ENCODE measurements around the gene SLC6A16.

Gene SLC6A16

DNA sequence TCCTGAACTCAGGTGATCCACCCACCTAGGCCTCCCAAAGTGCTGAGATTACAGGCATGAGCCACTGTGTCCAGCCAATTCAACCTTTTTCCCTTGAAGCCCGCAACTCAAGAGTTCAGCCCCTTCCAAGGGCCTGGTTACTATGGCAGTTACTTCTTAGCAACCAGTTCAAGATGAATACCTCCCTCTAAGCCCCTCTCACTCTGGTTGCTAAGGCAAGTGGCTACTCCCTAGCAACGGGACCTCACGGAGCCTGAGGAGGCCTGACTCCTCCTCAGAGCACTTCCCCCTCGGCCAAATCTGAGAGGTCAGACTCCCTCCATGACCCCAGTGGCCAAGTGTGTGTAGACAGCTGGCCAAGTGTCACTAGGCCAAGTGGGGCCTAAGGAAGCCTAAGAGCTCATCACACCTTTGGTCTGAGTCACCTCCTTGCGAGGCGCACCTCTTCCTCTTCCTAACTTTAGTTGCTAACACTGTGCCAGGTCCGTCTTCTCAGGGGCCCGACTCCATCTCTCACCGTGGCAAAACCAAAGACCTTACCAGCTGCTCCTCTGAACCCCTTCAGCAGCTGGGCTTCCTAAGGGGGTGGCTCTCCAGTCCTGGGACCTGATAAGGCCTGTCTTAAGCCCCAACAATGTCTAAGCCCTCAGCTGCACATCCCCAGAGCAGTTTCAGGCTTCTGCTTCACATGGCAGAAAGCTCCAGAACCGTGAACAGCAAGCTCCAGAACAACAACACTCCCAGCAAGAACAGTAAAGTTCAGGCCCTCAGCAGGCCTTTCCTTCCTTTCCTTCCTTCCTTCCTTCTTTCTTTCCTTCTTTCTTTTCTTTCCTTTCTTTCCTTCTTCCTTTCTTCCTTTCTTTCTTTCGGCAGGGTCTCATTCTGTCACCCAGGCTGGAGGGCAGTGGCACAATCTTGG is 19.8 kb upstream of the SLC6A16 start:
- DNase-seq = no peak

DNA sequence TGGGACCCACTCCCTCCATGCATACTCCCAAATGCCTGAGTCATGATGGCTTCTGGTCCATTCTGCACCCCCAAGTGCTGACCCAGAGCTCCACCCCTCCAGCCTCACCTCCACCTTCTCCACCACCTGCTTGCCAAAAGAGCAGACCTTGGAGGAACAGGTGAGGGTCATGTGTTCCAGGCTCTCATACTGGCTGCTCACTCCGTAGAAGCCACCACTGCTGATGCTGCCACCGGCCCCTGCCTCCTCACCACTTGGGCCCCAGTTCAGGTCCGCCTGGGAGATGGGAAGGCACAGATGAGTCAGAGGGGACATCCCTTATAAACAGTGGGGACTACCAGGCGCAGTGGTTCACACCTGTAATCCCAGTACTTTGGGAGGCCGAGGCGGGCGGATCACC is 18.1 kb upstream of the SLC6A16 start:
- DNase-seq = peak; percentile 14

DNA sequence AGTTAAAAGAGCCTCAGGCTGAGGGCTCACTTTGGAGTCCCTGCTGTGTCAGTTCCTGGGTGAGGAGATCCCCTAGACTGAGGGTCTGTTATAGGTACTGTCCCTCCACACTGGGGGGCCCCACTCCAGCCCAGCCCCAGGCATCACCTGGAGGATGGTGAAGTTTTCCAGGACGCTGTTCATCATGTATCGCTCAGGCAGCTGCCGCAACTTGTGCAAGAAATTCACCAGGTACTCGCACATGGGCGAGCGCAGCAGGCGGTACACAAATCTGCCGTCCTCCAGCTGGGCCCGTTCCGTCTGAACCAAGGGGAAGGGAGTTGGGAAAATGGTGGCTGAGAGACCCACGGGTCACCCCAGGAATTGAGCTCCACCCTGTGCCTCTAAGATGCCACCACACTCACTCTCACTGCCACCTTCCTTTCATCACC is 17.3 kb upstream of the SLC6A16 start:
- DNase-seq = peak; percentile 39

DNA sequence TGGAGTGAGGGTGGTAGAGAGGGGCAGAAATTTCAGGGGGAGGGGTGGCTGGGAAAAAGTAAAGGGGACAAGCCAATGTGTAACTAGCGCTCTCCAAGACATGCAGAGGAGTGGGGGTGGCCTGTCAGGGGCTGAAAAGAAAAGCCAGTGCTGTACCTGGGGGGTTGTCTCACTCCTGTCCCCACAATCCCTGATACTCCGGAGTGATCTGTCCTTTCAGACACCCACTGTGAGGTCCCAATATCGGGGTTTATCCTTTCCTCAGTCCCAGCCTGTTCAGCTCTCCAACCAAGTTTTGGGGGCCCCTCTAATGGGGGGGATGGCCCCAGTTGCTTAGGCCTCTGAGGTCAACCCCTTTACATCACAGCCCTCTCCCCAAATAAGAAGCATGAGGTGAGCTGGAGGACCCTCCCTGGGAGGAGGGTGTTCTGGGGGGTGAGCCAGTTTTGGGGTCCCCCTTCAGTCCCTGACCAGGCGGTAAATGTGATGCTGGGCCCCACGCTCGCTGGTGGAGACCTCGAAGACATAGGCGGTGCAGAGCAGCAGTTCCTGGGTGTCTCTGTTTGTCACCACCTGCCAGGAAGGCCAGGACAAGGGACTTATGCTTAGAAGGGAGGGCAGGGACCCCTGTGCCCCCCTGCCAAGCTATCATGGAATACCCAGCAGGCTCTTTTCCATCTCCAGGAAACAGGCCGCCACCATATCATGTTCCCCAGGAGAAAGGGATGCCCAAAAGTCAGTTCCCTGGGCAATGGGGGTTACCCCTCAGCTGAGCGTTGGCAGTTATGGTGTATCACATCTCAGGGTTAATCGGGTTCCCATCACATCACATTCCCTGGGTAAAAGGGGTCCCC is 16.1 kb upstream of the SLC6A16 start:
- peak; percentile 43 for DNase-seq

DNA sequence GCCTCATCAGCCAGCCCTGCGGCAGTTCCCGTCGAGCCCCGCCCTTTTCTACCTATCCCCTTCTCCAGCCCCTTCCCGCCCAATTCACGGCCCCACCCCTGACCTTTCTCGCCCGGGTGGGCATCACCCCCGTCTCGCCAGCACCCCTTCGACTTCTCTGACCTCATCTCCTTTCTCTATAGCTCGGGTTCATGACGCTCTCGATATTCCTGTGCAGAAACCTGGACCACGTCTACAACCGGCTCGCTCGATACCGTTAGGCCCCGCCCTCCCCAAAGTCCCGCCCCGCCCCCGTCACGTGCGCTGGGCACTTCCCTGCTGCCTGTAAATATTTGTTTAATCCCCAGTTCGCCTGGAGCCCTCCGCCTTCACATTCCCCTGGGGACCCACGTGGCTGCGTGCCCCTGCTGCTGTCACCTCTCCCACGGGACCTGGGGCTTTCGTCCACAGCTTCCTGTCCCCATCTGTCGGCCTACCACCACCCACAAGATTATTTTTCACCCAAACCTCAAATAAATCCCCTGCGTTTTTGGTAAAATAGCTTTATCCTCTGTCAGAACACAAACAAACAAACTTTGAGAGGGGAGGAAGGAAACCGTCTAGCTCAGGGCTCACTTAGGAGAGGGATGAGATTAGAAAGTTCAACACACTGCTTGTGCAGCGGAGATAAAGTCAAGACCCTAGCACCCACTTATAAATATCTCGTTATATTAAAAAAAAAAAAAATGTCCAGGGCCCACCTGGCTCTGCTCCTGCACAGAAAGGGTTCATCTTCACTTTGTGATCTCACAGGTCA is 15.3 kb upstream of the SLC6A16 start:
- peak; percentile 58 for DNase-seq

DNA sequence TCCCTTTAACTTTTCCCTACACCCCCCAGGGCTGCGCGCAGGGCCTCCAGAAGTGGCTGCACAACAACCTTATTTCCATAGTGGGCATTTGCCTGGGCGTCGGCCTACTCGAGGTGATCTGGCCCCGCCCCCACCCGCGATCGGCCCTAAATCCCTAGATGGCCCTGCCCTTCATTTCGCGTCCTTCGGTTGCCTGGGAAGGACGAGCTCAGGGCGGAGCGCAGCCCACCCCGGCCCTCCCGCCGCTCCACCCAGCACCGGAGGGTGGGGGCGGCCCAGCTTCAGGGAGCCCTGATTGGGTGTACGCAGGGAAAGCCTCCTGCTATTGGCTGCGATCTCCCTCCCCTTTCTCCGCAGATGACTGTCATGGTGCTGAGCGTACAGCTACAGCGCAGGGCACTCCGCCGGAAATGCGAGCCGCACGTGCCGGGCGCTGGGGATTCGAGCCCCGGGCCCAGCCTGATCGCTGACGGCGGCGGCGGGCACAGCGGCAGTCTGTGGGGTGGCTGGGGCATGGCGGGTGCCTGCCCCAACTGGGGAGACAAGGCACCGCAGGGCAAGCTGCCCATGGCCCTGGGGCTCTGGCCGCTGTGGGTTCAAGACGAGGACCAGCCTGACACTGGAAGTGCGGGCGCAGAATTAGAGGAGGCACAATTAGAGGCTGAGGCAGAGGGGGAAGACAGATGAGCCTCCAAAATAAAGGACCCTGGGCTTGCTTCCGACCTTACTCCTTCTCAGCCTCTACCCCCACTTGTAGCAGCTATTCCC is 14.5 kb upstream of the SLC6A16 start:
- peak; percentile 54 for DNase-seq

DNA sequence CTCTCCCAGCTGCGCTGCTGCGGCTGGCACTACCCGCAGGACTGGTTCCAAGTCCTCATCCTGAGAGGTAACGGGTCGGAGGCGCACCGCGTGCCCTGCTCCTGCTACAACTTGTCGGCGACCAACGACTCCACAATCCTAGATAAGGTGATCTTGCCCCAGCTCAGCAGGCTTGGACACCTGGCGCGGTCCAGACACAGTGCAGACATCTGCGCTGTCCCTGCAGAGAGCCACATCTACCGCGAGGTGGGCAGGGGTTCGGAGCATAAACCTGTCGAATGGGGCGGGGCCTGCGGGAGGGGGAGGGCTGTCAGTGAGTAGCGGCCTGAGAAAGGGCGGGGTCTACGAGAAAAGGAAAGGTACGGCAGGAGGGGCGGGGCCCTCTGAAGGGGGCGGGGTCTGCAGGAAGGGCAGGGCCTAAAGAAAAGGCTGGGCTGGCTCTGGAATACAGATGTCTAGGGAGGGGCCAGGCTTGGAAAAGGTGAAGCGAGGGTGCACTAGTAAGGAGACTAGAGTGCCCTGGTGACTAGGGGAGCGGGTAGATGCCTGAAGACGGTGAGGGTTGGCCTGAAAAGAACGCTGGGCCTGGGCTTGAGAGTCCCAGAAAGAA is 13.8 kb upstream of the SLC6A16 start:
- peak; percentile 63 for DNase-seq

DNA sequence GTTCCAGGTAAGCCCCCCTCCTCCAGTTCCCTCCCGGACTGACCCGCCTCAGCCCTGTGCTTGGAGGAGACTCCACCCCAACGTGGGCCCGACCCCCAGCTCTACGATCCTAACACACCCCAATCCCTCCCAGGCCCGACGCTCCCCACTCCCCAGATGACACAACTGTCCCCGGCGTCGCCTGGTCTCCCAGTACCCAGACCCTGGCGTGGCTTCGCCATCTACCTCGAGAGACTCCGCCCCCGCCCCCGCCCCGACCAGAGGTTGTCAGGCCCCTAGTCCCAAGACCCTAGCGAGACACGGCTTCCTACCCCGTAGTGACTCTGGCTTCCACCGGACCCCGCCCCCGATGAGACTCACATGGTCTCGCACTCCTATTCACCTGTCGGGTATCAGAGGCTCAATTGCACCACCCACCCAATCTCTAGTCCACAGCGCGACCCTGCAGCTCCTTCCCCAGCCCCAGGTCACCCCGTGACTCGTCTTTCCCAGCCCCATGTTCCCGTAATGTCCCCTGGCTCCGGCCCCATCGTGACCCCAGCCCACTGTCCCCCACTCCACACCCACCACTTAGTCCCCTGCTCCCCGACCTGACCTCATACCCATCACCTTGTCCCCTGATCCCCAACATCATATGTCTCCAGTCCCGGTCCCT is 13.2 kb upstream of the SLC6A16 start:
- peak; percentile 57 for DNase-seq

DNA sequence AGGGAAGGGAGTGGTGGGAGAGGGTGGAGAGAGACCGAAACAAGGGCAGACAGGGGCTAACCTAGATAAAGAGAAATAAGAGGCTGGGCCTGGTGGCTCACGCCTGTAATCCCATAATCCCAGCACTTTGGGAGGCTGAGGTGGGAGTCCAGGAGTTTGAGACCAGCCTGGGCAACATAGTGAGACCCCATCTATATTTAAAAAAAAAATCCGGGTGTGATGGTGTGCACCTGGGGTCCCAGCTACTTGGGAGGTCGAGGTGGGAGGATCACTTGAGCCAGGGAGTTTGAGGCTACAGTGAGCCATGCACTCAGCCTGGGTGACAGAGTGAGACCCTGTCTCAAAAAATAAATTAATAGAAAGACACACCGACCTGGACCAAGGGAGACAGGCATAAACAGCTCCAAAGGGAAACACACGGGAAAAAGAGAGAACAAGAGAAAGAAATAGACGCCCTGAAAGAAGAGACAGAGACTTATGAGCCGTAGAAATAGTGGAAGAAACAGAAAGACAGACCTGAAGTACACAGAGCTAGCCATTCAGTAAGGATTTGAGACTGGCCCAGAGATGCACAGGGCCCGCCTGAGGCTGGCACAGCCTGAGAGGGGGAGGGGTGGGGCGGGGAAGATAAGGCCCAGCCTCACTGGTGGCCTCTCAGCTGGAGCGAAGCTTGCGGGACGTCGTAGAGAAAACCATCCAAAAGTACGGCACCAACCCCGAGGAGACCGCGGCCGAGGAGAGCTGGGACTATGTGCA is 12.5 kb upstream of the SLC6A16 start:
- DNase-seq = peak; percentile 16

DNA sequence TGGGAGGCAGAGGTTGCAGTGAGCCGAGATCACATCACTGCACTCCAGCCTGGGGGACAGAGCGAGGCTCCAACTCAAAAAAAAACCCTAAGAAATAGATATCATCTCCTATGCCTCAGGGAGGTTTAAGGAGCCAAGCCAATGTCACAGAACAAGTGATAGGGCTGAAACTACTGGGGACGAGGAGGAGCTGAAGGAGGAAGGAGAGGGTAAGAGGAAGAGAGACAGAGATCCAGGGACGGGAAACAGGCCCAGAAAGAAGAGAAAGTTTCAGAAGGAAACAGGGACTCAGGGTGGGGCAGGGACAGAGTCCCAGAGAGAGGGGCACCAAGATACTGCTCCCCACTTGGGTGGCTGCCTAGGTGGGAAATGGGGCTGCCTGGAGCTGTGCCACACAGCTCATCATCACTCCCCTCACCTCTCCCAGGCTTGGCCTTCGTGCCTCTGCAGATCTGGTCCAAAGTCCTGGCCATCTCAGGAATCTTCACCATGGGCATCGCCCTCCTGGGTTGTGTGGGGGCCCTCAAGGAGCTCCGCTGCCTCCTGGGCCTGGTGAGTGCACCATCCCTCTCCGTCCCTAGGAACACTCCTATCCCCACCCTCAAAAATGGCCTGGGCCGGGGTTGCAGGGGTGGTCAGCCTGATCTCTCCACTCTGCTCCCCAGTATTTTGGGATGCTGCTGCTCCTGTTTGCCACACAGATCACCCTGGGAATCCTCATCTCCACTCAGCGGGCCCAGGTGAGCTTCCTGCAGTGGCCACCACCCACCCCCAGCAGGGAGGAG is 11.7 kb upstream of the SLC6A16 start:
- DNase-seq = peak; percentile 59

DNA sequence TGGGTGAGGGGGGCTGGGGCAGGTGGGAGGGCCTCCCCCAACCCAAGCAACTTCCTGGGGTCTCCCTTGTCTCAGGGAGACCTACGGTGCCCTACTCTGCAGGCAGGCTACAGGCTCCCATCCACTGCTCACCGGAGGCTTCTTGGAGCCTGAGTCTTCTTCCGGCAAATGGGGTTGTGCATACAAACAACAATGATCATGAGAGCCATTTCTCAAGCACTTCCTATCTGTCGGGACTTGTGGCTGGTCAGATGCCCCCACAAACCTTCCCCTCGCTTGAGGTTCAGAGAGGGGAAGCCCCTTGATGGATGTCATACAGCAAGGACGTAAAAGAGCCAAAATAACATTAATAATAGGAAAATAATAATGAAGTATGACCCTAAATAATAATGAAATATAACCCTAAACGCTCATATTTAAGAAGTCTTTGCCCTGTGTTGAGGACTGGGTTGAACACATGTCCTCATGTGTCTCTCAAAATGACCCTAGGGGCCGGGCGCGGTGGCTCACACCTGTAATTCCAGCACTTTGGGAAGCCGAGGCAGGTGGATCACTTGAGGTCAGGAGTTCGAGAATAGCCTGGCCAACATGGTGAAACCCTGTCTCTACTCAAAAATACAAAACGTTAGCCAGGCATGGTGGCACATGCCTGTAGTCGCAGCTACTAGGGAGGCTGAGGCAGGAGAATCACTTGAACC is 10.9 kb upstream of the SLC6A16 start:
- peak; percentile 54 for DNase-seq

DNA sequence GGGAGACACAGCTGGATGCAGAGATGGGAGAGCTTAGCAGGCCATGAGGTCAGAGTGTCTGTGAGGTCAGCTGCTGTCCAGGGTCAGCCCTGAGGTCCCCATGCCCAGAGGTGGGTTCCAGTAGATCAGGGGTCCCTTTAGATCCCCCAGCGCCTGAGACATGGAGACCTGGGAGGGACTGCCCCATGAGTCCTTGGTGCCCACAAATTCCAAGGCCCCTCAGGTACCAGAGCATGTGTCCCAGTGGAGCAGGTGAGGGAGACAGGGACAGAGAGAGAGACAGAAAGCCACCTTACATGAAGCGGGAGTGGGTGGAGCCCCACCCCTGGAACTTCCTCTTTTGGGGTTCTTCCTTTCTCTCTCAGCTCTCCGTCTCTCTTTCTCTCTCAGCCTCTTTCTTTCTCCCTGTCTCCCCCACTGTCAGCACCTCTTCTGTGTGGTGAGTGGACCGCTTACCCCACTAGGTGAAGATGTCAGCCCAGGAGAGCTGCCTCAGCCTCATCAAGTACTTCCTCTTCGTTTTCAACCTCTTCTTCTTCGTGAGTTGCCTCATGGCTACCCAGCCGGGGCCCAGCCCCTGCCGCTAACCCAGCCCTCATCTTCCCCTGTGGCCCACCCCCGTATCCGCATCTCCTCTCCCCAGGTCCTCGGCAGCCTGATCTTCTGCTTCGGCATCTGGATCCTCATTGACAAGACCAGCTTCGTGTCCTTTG is 10.2 kb upstream of the SLC6A16 start, which contains the start of gene CD37:
Gene CD37 (plus strand): TSS at position 336 of the 713 bp plus-strand sequence. CDS start 135 bp downstream, at position 471.
- peak; percentile 84 for DNase-seq

DNA sequence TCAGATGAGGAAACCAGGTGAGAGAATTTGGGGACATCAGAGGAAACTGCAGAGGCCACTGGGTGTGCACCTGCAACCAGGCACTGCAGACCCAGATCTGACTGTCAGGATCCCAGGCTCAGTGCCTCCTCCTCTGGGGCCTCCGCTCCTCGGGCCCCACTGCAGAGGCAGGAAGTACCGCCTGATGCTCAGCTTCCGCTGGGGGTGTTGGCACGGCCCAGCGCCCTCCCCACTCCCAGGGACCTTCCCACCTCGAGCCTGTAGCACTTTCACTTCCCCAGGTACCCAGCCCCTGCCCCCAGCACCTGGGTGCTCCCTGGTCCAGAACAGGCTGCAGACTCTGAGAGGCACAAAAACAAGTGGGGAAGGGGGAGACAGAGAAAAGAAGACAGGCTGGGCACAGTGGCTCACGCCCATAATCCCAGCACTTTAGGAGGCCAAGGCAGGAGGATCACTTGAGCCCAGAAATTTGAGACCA is 8.9 kb upstream of the SLC6A16 start:
- DNase-seq = peak; percentile 89

DNA sequence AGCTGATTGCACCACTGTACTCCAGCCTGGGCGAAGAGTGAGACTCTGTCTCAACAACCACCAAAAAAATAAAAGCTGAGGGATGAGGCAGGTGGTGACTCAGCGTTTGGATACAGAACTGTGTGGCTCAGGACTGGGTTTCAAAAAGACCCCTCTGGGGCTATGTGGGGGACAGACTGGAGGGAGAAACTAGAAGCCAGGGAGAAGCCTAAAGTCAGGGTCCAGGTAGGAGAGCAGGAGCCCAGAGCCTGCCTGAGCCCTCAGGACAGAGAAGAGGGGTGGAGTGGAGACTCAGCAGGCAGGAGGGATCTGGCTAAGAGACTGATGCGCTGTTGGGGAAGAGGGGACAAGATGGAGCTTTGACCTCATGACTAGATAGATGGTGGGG is 8.4 kb upstream of the SLC6A16 start:
- no peak for DNase-seq

DNA sequence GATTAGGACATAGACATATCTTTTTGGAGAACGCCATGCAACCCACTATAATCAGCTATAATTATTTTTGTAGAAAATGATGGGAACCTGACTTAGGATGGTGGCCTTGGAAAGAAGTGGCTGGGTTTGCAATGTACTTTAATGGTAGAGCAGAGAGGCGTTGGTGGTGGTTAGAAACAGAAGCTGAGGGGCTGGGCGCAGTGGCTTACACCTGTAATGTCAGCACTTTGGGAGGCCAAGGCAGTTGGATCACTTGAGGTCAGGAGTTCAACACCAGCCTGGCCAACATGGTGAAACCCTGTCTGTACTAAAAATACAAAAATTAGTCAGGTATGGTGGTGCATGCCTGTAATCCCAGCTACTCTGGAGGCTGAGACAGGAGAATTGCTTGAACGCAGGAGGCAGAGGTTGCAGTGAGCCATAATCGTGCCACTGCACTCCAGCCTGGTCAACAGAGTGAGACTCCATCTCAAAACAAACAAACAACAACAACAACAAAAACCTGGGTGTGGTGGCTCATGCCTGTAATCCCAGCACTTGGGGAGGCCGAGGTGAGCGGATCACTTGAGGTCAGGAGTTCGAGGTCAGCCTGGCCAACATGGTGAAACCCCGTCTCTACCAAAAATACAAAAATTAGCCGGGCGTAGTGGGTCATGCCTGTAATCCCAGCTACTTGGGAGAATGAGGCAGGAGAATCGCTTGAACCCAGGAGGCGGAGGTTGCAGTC is 7.9 kb upstream of the SLC6A16 start:
- peak; percentile 57 for DNase-seq

DNA sequence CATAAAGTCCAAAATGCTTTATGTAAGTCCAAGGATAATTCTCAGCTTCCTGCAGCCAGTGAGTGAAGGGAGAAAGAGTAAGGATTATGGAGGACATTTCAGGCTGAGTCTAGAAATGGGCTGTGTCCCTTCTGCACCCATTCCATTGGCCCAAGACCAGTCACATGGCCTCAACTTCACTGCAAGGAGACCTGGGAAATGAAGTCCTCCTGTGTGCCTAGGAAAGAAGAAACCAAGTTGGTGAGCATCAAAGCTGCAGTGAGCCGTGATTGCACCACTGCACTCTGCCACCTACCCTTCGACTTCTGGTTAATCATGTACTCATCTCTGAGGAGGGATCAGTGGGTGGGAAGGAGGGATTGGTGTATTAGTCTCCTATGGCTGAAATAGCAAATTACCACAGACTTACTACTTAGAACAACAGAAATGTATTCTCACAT is 6.6 kb upstream of the SLC6A16 start:
- peak; percentile 86 for DNase-seq

DNA sequence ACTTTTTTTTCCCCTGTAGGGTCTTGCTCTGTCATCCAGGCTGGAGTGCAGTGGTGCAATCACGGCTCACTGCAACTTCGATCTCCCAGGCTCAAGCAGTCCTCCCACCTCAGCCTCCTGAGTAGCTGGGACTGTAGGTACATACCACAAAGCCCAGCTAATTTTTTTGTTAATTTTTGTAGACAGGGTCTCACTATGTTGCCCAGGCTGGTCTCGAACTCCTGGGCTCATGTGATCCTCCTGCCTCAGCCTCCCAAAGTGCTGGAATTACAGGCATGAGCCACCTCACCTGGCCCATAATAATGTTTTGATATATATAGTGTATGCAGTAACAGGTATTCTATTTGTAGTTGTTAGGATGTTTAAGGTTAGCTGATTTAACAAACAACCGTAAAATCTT is 6.2 kb upstream of the SLC6A16 start:
- DNase-seq = peak; percentile 36

Data from activated effector memory CD4-positive, alpha-beta T cell treated with anti-CD3 and anti-CD28 coated beads, Interleukin-2, amount 50 U/mL, for 16 hours (primary cell).